HK-2 (cell line): ENCODE data around the gene UQCRC2.
"Not testable (repeated sequence)": the region's sequence is repeated elsewhere in the genome, so short reads cannot be mapped to it uniquely, and the experiment has no call there.

Experiments used
- DNase-seq: peaks from one replicate; pipeline ENCODE4 v3.0.0-alpha.2; 2018; ENCODE audit not compliant: unreplicated experiment

The UQCRC2 gene

DNA sequence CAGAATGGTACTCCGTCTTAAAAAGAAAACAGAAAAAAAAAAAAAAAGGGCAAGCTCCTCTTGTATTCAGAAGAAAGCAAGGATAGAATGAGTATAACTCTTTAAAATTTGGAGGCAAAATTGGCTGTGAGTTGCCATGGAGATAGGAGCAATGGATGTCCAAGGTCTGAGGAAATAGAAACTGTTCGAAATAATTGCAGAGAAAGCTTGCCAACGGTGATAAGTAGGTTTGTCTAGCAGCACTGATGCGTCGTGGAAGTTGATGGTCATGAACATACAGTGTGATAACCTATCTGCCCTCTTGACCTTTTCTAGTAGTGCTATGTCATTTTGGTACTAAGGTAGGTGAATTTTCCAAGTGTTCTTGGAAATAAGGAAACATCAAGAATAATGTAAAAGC, 57.7 kb downstream of the UQCRC2 start:
- DNase-seq: no peak

DNA sequence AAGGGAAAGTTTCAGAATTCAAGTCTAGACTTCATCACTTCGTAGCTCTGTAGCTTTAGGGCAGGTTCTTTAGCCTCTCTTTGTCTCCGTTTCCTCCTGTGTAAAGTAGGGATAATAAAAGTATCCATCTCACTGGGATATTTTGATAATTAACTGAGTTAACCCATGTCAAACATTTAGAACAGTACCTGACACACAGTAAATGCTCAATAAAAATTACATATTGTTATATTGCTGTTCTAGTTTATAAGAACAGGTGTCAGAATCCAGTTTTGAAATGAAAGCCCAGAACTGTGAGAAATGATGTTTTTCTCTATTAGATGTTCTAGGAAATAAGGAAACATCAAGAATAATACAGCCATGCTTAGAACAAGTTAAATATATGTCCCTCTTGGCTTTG, 59.1 kb downstream of the UQCRC2 start:
- DNase-seq: no peak

- DNase-seq: no peak
These were observed 60.3 kb downstream of the UQCRC2 start for GRCh38 chr16:22013486-22013885.

DNA sequence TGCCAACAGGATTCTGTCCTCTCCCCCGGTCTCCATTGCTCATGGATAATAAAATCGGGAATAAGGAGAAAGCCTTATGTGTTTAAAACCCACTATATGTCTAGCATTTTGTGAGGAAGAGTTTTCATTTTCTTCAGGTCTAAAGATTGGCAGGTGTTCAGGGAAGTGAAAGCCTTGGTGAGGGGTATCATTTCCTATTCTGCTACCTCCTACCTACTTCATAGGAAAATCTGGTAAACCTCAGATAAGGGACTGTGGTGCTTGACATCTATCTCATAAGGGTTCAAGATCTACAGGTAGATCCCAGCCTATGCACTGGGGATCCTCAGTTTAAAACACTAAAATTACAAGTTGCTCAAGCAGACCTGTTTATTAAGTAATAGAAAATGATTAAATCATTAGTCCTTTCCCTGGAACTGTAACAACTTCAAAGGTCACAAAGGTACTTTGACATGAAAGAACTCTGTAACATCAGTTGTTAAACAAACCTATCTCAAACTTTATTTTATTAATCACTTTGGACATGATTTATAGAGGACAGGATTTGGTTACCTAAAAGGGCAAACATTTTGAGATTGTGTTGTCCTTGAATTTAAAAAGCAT, 61.2 kb downstream of the UQCRC2 start:
- no peak for DNase-seq

DNA sequence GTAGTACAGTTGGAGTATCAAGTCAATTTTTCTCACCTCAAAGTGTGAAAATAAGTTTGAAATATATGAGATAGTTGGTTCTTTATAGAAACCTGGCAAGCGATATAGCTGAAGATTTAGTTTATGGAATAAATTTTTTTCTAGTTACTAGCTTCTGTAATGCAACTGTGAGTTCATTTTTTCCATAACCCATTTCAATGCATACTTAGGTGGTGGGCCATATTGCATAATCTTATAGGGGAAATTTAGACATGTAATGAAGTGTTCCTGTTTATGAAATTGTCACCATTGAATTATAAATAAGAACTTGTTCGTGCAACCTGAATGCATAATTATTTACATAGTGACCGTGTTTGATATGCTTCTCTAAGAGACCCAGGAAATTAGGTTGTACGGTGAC, 63.8 kb downstream of the UQCRC2 start:
- DNase-seq: no peak

DNA sequence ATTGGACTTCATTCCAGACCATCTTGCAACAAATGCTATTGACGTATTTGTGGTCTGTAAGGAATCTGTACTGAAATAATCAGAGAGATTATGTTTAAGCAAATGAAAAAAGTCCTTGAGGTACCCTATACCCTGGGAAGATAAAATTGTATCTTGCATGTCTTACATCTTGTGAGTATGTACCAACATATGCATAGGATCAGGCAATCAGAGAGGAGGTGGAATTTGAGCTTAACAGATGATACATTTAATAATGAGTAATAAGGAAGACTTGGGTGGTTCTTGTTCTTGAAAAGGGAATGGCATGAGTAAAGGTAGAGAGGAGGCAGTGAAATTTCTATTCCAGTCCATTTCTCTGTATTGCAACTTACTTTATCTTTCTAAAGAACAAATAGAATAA, 65.4 kb downstream of the UQCRC2 start:
- DNase-seq: no peak

DNA sequence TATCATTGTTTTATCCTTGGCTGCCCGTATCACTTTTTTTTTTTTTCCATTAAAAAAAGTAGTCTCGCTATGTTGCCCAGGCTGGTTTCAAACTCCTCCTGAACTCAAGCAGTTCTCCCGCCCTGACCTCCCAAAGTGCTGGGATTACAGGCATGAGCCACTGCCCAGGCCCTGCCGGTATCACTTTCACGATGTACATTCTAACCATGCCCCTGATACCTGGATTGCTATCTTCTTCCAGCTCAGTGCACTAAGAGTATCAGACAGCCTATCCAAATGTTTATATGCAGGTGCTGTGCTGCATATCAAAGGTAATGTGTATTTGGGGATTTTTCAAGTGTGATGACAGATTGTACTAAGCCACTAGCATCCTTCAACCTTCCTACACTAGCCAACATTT, 69.0 kb downstream of the UQCRC2 start:
- DNase-seq: no peak

GRCh38 chr16:22023505-22023904, 70.3 kb downstream of the UQCRC2 start:
- no peak for DNase-seq

- not testable (repeated sequence) for DNase-seq
These were observed 71.6 kb downstream of the UQCRC2 start for GRCh38 chr16:22024785-22025184.

GRCh38 chr16:22027633-22028032, 74.5 kb downstream of the UQCRC2 start:
- DNase-seq: no peak

DNA sequence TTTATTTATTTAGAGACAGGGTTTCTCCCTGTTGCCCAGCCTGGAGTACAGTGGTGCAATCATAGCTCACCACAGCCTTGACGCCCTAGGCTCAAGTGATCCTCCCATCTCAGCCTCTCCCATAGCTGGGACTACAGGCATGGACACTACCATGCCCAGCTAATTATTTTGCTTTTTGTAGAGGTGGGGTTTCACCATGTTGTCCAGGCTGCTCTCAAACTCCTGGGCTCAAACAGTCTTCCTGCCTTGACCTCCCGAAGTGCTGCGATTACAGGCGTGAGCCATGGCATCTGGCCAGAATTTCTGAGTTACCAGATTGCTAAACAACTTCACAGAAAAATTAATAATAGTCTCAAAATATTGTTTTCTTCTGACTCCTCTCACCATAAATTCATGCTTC, 76.5 kb downstream of the UQCRC2 start:
- DNase-seq: no peak

GRCh38 chr16:22030087-22030812, 77.1 kb downstream of the UQCRC2 start:
- DNase-seq: no peak

GRCh38 chr16:22031483-22032083, 78.4 kb downstream of the UQCRC2 start:
- DNase-seq: no peak
